Tibial nerve (tissue), 4 donors: ENCODE data around the gene LHFPL2. TPM values are rescaled to one million over a fixed set of nuclear protein-coding genes. Genes with fewer than 3 reads are reported as not detected.

Source experiments
- DNase-seq, 2 donors: peaks; one replicate each; pipeline ENCODE4 v3.0.0-alpha.2; 2019; ENCODE audit warnings: low spot score in 2 of 2
- H3K27ac ChIP-seq, 4 donors: fragments of 200-600 bp; sonication (generic) in 3 of 4; one replicate each; pipeline ENCODE4 v1.5.1; 2017 to 2019; ENCODE audit warnings: mild to moderate bottlenecking in 1 of 4
- H3K27me3 ChIP-seq, 2 donors: fragments of 200-600 bp; sonication (generic) in 1 of 2; one replicate each; pipeline versions ENCODE4 v1.5.1 to v1.6.0; 2017 to 2019
- H3K36me3 ChIP-seq, 3 donors: fragments of 200-600 bp; sonication (generic); one replicate each; pipeline ENCODE4 v1.5.1; 2018 to 2019
- H3K4me1 ChIP-seq, 4 donors: fragments of 200-600 bp; sonication (generic) in 3 of 4; one replicate each; pipeline ENCODE4 v1.5.1; 2017 to 2019
- H3K4me3 ChIP-seq, 4 donors: fragments of 200-600 bp; sonication (generic) in 3 of 4; one replicate each; pipeline ENCODE4 v1.5.1; 2017 to 2019; ENCODE audit warnings: mild to moderate bottlenecking in 1 of 4, moderate library complexity in 1 of 4
- H3K9me3 ChIP-seq, 4 donors: fragments of 200-600 bp; sonication (generic) in 3 of 4; one replicate each; pipeline ENCODE4 v1.5.1; 2017 to 2019
- EP300 ChIP-seq, 2 donors: sonication (generic); formaldehyde crosslinking; IDR thresholded peaks; one replicate each; pipeline ENCODE4 v1.6.1; 2017; ENCODE audit warnings: antibody characterized with exemption in 2 of 2, mild to moderate bottlenecking in 1 of 2
- POLR2A ChIP-seq, 2 donors: fragments of 450-650 bp; IDR thresholded peaks; one replicate each; pipeline ENCODE4 v1.6.1; 2017; ENCODE audit warnings: antibody characterized with exemption in 2 of 2, mild to moderate bottlenecking in 2 of 2, moderate library complexity in 2 of 2
- WGBS, 2 donors: methylation state at CpG; one replicate each; pipeline ENCODE4 v1.1.5; 2018; 5-methylcytosine and 5-hydroxymethylcytosine counted together
- total RNA-seq, 4 donors: library from RNA; depleted of rRNA; stranded (reverse); fragments of >200 nt; gene quantifications; one replicate each; pipeline ENCODE4 v1.1.0, GENCODE V29; 2016
- TF ChIP-seq, protein P1 (sequence below), 5 experiments: fragments of 200-600 bp in 3 of 5; fragments of 450-650 bp in 2 of 5; sonication (generic) in 3 of 5; IDR thresholded peaks; one replicate each; pipeline ENCODE4 v1.5.1; 2016 to 2019; ENCODE audit warnings: antibody characterized with exemption in 5 of 5, mild to moderate bottlenecking in 3 of 5, moderate library complexity in 2 of 5

The LHFPL2 gene
- total RNA-seq, 4 donors from 2014 or later = 19.7 to 48.9 (median 27.4) TPM

DNA sequence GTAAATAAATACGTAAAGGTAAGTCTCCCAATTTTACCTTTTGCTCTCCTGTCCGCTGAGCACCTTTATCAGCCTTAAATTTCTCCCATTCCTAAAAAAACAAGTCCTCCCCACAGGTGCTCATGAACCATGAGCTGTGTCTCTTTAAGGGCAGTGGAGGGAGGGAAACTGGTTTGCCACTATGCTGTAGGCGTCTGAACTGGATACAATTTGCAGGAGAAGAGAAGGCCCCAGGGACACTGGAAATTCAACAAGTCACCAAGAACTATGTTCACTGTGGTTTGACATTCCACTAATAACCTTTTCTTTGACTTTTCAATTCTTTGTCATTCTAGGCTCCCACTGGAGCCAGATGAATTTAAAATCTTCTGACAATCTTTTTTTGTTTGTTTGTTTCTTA, 72.2 kb downstream of the LHFPL2 start:
- 67 to 70% methylated on average over 3 of the region's 3 CpGs for WGBS, 2 donors

DNA sequence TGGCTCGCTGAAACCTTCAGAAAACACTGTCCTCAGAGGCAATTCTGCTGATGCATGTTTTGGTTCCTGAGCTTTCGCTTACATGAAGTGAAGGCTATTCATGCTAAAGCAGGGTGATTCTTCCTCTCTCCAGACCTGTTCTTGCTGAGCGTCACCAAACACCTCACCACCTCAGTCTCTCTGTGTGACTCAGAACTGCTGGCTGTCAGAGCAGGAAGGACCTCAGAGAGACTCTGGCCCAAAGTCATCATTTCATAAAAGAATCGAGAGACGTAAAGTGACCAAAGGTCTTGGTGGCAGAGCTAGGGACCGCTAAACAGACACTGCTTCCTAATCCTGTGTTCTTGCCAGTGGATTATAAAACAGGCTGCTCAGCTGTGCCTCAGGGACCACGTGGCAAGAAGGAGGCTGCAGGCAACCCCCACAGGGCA, 73.8 kb downstream of the LHFPL2 start:
- no peak for DNase-seq
- Histone ChIP-seq H3K27ac (peak overlapping the region in 2 of 4 donors; percentile 9 to 43), H3K4me1 (peaks cover 0 to 59% (median 23%) of the 10 kb centered on the region in 4 donors), H3K27me3 (no peaks in the 10 kb centered on the region), H3K4me3 (no peak overlapping the region), H3K36me3 (no peaks in the 10 kb centered on the region), H3K9me3 (no peaks in the 10 kb centered on the region)
- WGBS, 2 donors = 54 to 62% methylated on average over 7 of the region's 7 CpGs
- TF ChIP-seq EP300 (IDR thresholded peaks at IDR 0.05) (no peak), POLR2A (IDR thresholded peaks at IDR 0.05) (no peak)
- TF ChIP-seq, protein P1, sequence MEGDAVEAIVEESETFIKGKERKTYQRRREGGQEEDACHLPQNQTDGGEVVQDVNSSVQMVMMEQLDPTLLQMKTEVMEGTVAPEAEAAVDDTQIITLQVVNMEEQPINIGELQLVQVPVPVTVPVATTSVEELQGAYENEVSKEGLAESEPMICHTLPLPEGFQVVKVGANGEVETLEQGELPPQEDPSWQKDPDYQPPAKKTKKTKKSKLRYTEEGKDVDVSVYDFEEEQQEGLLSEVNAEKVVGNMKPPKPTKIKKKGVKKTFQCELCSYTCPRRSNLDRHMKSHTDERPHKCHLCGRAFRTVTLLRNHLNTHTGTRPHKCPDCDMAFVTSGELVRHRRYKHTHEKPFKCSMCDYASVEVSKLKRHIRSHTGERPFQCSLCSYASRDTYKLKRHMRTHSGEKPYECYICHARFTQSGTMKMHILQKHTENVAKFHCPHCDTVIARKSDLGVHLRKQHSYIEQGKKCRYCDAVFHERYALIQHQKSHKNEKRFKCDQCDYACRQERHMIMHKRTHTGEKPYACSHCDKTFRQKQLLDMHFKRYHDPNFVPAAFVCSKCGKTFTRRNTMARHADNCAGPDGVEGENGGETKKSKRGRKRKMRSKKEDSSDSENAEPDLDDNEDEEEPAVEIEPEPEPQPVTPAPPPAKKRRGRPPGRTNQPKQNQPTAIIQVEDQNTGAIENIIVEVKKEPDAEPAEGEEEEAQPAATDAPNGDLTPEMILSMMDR (IDR thresholded peaks at IDR 0.05) = no peak

More for the DNA sequence above, 72.2 kb downstream of the LHFPL2 start:
- Histone ChIP-seq H3K27me3 (no peaks in the 10 kb centered on the region), H3K9me3 (no peaks in the 10 kb centered on the region), H3K4me1 (peaks cover 0 to 53% (median 22%) of the 10 kb centered on the region in 4 donors), H3K4me3 (no peak overlapping the region), H3K27ac (peak overlapping the region in 2 of 4 donors; percentile 27 to 56), H3K36me3 (no peaks in the 10 kb centered on the region)
- TF ChIP-seq, protein P1 (IDR thresholded peaks at IDR 0.05) = no peak
- TF ChIP-seq POLR2A (IDR thresholded peaks at IDR 0.05) (no peak), EP300 (IDR thresholded peaks at IDR 0.05) (no peak)
- no peak for DNase-seq

GRCh38 chr5:78574131-78574673, 74.4 kb downstream of the LHFPL2 start:
- Histone ChIP-seq H3K27me3 (no peaks in the 10 kb centered on the region), H3K9me3 (no peaks in the 10 kb centered on the region), H3K4me1 (peaks cover 0 to 64% (median 26%) of the 10 kb centered on the region in 4 donors), H3K36me3 (no peaks in the 10 kb centered on the region), H3K27ac (peak overlapping the region in 3 of 4 donors; percentile 9 to 75 (median 43)), H3K4me3 (no peak overlapping the region)
- WGBS, 2 donors = 24 to 29% methylated on average over 4 of the region's 4 CpGs
- TF ChIP-seq POLR2A (IDR thresholded peaks at IDR 0.05) (no peak), EP300 (IDR thresholded peaks at IDR 0.05) (no peak)
- TF ChIP-seq, protein P1 (IDR thresholded peaks at IDR 0.05) = no peak
- no peak for DNase-seq

DNA sequence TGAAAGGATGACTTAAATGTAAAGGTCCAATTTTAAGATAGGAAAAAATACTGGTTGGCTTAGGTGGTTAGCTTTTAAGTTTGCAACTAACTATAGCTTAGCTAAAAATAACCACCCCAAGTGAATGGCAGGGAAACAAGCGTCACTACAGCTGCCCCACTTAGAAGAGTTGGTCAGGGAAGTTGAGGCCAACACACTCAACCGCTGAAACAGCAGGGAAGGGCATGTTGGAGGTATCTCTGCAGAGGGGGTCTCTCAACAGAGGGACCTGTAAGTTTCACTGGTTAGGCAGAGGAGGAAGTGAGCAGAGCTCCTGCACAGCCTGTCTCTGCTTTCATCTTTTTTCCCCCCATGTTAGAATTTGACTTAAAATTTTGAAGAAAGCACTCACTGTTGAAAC, 75.3 kb downstream of the LHFPL2 start:
- H3K27ac ChIP-seq = no peak overlapping the region

DNA sequence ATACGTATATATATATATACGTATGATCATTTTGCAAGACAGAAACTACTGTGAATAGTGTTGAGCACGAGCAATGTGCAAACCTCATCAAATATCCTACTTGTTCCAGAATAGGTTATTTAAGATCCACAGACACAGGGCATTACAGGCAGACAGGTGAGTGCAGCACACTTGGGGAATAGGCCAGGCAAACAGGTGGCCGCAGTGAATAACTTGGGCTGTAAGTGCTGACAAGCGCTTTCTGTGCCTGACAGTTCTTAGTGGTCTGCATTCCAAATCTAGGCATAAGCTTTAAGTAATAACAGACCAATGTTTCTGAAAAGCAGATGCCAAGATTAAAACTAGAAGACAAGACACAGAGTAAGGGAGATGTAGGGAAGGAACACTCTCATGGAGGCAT, 77.9 kb downstream of the LHFPL2 start:
- DNase-seq = no peak
- 79 to 84% methylated on average over 5 of the region's 5 CpGs for WGBS, 2 donors
- H3K27ac ChIP-seq = no peak overlapping the region
- H3K4me1 ChIP-seq = peaks cover 0 to 70% (median 28%) of the 10 kb centered on the region in 4 donors
- no peaks in the 10 kb centered on the region for H3K9me3 ChIP-seq
- H3K36me3 ChIP-seq = no peaks in the 10 kb centered on the region
- no peak overlapping the region for H3K4me3 ChIP-seq
- TF ChIP-seq, protein P1 (IDR thresholded peaks at IDR 0.05) = no peak
- no peak for TF ChIP-seq POLR2A (IDR thresholded peaks at IDR 0.05)
- TF ChIP-seq EP300 (IDR thresholded peaks at IDR 0.05) = no peak
- no peaks in the 10 kb centered on the region for H3K27me3 ChIP-seq

More for the DNA sequence above, 75.3 kb downstream of the LHFPL2 start:
- TF ChIP-seq EP300 (IDR thresholded peaks at IDR 0.05) (no peak), POLR2A (IDR thresholded peaks at IDR 0.05) (no peak)
- TF ChIP-seq, protein P1 (IDR thresholded peaks at IDR 0.05) = no peak
- Histone ChIP-seq H3K4me1 (peaks cover 0 to 66% (median 29%) of the 10 kb centered on the region in 4 donors), H3K4me3 (no peak overlapping the region), H3K27me3 (no peaks in the 10 kb centered on the region), H3K36me3 (no peaks in the 10 kb centered on the region), H3K9me3 (no peaks in the 10 kb centered on the region)
- DNase-seq = no peak
- 82 to 86% methylated on average over 2 of the region's 2 CpGs for WGBS, 2 donors
